OCI-LY3 (cell line): ENCODE measurements around the gene SETBP1.
A peak's percentile ranks its signal among the peaks of the same experiment; 100 is the strongest.

Experiments used
- H2AFZ ChIP-seq: fragments of 200-600, 300-600 bp; shearing (Covaris generic); 2 replicates; pipeline ENCODE4 v1.6.0; 2014; ENCODE audit warnings: antibody characterized with exemption, low read depth, low read length
- H3K27ac ChIP-seq: fragments of 200-600, 300-600 bp; sonication (generic); 2 replicates; pipeline ENCODE4 v1.5.1; 2014; ENCODE audit warnings: mild to moderate bottlenecking, low read length, moderate library complexity, mixed read lengths
- H3K27me3 ChIP-seq: fragments of 200-600, 300-600 bp; sonication (generic); 2 replicates; pipeline ENCODE4 v1.6.1; 2014; ENCODE audit warnings: low read depth, low read length, mixed read lengths
- H3K36me3 ChIP-seq: fragments of 200-600, 300-600 bp; sonication (generic); replicated peaks from 2 replicates; pipeline ENCODE3; 2014; ENCODE audit warnings: low read depth, low read length, mixed read lengths
- H3K4me1 ChIP-seq: fragments of 300-600, 200-600 bp; sonication (generic); 2 replicates; pipeline ENCODE4 v1.6.1; 2014; ENCODE audit warnings: low read length, mixed read lengths
- H3K4me2 ChIP-seq: fragments of 200-600, 300-600 bp; sonication (generic); 2 replicates; pipeline ENCODE4 v1.6.1; 2014; ENCODE audit warnings: low read length, mixed read lengths
- H3K4me3 ChIP-seq: fragments of 300-600, 200-600 bp; sonication (generic); 2 replicates; pipeline ENCODE4 v1.5.1; 2014; ENCODE audit warnings: antibody characterized with exemption, mild to moderate bottlenecking, low read length, moderate library complexity
- H3K79me2 ChIP-seq: fragments of 300-600, 200-600 bp; shearing (Covaris generic); 2 replicates; pipeline ENCODE4 v1.6.1; 2014; ENCODE audit warnings: mild to moderate bottlenecking, low read length, mixed read lengths
- H3K9ac ChIP-seq: fragments of 300-600, 200-600 bp; shearing (Covaris generic); 2 replicates; pipeline ENCODE4 v1.6.0; 2014; ENCODE audit warnings: mild to moderate bottlenecking, low read length, moderate library complexity
- H3K9me3 ChIP-seq: fragments of 200-600, 300-600 bp; shearing (Covaris generic); 2 replicates; pipeline ENCODE4 v1.6.1; 2014; ENCODE audit warnings: low read length, mixed read lengths; ENCODE audit not compliant: insufficient read depth
- H4K20me1 ChIP-seq: fragments of 200-600, 300-600 bp; sonication (generic); 2 replicates; pipeline ENCODE4 v1.6.1; 2016; ENCODE audit warnings: low read length, mixed read lengths; ENCODE audit not compliant: insufficient read depth
- CTCF ChIP-seq: fragments of 200-600, 300-600 bp; sonication (generic); IDR thresholded peaks from 2 replicates; pipeline ENCODE4 v1.5.1; 2014; ENCODE audit warnings: antibody characterized with exemption, low read length, low read depth
- EZH2phosphoT487 ChIP-seq: fragments of 200-600 bp; shearing (Covaris generic); IDR thresholded peaks from 2 replicates; pipeline ENCODE4 v1.6.1; 2018; ENCODE audit warnings: antibody characterized with exemption, mixed run types, low read depth

SETBP1 gene

DNA sequence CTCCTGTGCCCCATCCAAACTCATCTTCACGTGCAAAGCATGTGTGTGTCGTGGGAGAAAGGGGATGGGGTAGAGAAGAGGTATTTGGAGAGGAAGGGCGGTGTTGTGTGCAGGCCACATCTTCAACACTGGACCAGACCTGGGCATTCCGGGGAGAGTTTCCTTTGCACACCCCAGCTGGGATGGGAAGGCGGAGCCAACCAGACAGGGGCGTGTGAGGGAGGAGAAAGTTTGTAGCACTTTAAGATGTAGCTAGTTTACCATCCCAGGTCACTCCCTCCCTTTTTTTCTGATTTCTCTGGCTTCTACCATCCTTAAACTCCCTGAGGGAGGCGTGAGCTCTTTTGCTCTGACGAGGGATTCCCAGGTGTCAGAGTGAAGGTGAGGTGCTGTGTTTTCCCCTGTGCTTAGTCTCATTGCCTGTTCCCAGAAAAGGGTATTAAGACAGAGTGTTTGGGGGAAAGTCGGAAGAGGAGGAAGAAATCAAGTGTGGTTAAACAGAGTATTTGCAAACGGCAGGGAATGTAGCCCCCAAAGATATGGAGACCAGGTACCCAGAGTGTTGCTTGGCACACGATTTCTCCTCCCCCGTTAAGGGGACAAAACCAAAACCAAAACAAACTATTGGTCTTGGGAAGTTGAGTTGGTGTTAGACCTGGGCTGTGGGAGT is 1.6 kb downstream of the SETBP1 start:
- Histone ChIP-seq H3K79me2 (peaks cover 60% of the 10 kb centered on the region), H4K20me1 (no peaks in the 10 kb centered on the region), H3K36me3 (no peaks in the 10 kb centered on the region), H3K9ac (no peak overlapping the region), H3K4me2 (peak overlapping the region; percentile 95), H3K4me3 (peak overlapping the region; percentile 83; the same call in 1 of the 2 replicates), H2AFZ (no peak overlapping the region), H3K27ac (no peak overlapping the region), H3K4me1 (peaks cover 31% of the 10 kb centered on the region), H3K27me3 (peaks cover 3% of the 10 kb centered on the region), H3K9me3 (no peaks in the 10 kb centered on the region)
- TF ChIP-seq CTCF, result no peak
- TF ChIP-seq EZH2phosphoT487, result no peak

- Histone ChIP-seq H3K36me3 (no peaks in the 10 kb centered on the region), H2AFZ (no peak overlapping the region), H3K4me1 (peaks cover 31% of the 10 kb centered on the region), H3K4me3 (no peak overlapping the region), H4K20me1 (no peaks in the 10 kb centered on the region), H3K27ac (no peak overlapping the region), H3K27me3 (peaks cover 3% of the 10 kb centered on the region), H3K79me2 (peaks cover 65% of the 10 kb centered on the region), H3K4me2 (peak overlapping the region; percentile 95), H3K9me3 (no peaks in the 10 kb centered on the region), H3K9ac (no peak overlapping the region)
- TF ChIP-seq CTCF, result no peak
- TF ChIP-seq EZH2phosphoT487, result no peak
These were observed 2.2 kb downstream of the SETBP1 start for GRCh38 chr18:44682871-44683221.

- Histone ChIP-seq H3K79me2 (peaks cover 70% of the 10 kb centered on the region), H3K4me2 (no peak overlapping the region), H3K9ac (no peak overlapping the region), H3K4me3 (no peak overlapping the region), H3K9me3 (no peaks in the 10 kb centered on the region), H3K4me1 (peaks cover 27% of the 10 kb centered on the region), H3K27me3 (peaks cover 3% of the 10 kb centered on the region), H2AFZ (no peak overlapping the region), H3K27ac (no peak overlapping the region), H3K36me3 (no peaks in the 10 kb centered on the region), H4K20me1 (no peaks in the 10 kb centered on the region)
- TF ChIP-seq EZH2phosphoT487 (no peak), CTCF (no peak)
These were observed 2.9 kb downstream of the SETBP1 start for GRCh38 chr18:44683556-44683955.

- Histone ChIP-seq H4K20me1 (no peaks in the 10 kb centered on the region), H3K9ac (no peak overlapping the region), H3K4me2 (no peak overlapping the region), H2AFZ (no peak overlapping the region), H3K4me3 (no peak overlapping the region), H3K79me2 (peaks cover 85% of the 10 kb centered on the region), H3K27ac (no peak overlapping the region), H3K9me3 (no peaks in the 10 kb centered on the region), H3K36me3 (no peaks in the 10 kb centered on the region), H3K27me3 (peaks cover 3% of the 10 kb centered on the region), H3K4me1 (peaks cover 26% of the 10 kb centered on the region)
- no peak for TF ChIP-seq EZH2phosphoT487
- TF ChIP-seq CTCF, result no peak
These were observed 4.6 kb downstream of the SETBP1 start for GRCh38 chr18:44685296-44685695.
